HG02840 (cell line): ENCODE data around the gene WDR7.

Experiments used
- ATAC-seq: cut with Tn5 transposase; IDR thresholded peaks from one replicate; pipeline ENCODE4 v1.9.1; 2021; ENCODE audit warnings: mild to moderate bottlenecking, moderate library complexity, moderate number of reproducible peaks; ENCODE audit not compliant: unreplicated experiment, low FRiP score

The WDR7 gene

DNA sequence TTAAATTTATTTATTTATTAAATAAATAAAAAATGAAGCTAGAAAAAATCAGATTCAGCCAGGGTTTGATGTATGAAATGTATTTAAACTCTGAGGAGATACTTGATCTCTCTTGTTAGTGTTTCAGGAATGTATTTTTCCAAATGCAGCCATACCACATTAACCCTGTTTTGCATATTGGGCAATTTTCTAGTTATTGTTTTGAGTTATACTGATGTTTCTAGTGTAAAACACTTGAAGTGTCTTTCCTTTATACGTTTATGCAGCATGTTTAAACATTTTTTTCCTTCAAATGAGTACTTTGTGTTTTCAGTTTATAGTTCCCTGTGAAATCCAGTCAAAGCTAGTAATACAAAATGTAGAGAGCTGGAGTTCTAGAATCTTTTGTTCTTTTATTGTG is 69.9 kb downstream of the WDR7 start:
- no peak for ATAC-seq

DNA sequence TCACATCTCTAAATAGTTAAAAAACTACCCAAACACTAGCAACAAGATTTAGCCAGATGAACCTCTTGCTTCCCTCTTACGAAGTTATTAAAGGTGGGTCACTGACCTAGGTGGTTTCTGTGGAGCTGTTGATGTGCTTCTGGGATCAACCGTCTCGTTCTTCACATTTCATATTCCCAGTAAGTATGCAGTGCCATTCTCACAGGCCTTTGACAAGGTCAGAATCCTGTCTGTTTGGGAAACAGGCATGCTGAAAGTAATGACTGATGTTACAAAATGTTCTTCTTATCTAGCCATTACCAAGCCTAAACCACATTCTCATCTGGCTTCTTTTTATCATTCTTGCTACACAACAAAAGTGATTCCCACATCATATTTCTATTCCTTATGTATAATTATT is 70.3 kb downstream of the WDR7 start:
- ATAC-seq = no peak

DNA sequence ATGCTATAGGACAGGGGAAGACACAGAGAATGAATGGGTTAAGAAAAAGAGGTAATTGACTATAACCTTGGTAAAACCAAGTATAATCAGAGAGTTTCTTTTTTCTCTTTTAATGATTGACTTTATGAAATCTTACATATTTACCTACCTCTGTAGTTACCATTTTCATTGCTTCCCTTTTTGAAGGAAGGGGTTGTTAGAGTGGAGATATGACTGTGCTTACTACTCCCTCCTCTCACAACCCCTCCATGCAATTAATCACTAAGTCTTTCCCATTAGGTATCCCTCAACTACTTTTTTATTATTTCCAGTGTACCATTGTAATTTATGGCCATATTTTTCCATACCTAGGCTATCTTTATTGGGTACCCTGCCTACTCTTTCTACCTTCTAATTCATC is 71.4 kb downstream of the WDR7 start:
- no peak for ATAC-seq

DNA sequence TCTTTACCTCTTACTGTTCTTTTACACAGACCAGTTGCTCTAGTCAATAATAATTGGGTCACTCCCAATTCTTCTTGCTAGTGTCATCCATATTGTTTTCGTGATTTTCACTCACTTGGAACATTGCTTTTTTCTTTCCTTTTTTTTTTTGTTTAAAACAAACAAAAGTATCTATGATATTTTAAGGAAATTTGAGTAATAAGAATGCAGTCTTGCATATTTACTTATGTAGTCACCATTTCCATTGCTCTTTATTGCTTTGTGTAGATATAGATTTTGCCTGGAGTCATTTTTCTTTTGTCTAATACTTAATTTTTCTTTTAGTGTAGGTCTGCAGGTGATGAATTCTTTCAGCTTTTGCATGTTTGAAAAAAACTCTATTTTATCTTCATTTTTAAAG is 71.9 kb downstream of the WDR7 start:
- no peak for ATAC-seq

DNA sequence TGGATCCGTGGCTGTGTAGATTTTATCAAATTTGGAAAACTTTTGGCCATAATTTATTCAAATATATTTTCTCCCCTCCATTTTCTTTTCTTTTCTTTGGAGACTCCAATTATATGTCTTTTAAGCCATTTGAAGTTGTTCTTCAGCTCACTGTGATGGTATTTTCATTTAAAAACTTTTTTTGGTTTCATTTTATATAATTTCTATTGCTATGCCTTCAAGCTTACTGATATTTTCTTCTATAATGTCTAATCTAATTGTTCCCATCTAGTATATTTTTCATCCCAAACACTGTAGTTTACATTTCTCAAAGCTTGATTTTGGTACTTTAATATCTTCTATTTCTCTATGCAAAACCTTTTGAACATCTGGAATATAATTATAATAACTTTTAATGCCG is 72.5 kb downstream of the WDR7 start:
- no peak for ATAC-seq

DNA sequence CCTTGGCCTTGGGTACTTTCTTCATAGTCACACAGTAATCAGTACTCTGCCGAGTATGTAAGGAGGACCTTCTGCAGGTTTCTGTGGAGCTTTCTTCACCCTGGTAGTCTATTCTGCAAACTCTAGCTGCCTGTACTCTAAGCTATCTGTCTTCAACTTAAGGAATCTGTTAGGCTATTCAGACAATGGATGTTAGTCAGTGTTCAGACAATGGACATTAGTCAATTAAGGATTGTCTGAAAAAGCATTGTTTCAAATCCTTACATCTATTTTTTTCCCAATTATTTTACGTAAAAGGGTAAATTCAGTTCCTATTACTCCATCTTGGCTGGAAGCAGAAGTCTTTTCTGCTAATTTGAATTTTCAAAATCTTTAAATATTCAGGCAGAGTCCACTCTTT is 75.7 kb downstream of the WDR7 start:
- no peak for ATAC-seq

DNA sequence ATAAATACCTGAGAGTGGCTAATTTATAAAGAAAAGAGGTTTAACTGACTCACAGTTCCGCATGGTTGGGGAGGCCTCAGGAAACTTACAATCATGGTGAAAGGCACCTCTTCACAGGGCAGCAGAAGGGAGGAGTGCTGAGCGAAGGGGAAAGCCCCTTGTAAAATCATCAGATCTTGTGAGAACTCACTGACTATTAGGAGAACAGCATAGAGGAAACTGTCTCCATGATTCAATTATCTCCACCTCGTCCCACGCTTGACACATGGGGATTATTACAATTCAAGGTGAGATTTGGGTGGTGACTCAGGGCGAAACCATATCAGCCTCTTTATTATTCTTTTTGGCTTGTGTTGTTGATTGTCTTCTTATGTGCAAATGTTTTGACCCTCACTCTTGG is 76.2 kb downstream of the WDR7 start:
- ATAC-seq = no peak

DNA sequence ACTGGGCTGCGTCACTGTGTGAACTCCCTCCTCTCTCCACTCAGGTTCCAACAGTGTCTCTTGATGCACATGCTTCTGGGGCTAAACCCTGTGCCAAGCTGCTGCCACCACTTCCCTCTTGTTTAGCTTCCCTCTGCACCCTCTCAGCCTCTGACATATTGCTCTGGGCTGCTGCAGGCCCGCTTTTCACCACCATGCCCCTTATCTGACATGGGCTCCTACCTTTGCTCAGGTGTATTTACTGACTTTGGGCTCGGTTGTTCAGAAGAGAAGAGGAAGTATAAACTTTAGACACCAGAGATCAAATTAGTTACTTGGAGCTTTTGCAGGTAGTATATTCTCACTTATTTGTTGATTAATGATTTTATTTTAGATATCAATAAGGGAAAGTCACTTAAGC is 77.6 kb downstream of the WDR7 start:
- ATAC-seq = no peak

DNA sequence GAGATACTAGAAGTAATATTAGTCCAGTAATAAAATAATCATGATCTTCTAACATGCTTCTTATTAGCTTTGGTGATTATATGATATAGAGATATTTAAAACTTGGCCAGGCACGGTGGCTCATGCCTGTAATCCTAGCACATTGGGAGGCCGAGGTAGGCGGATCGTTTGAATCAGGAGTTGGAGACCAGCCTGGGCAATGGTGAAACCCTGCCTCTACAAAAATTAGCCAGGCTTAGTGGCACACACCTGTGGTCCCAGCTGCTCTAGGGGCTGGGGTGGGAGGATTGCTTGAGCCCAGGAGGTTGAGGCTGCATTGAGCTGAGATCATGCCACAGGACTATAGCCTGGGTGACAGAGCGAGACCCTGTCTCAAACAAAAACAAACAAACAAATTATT is 87.0 kb downstream of the WDR7 start:
- no peak for ATAC-seq

DNA sequence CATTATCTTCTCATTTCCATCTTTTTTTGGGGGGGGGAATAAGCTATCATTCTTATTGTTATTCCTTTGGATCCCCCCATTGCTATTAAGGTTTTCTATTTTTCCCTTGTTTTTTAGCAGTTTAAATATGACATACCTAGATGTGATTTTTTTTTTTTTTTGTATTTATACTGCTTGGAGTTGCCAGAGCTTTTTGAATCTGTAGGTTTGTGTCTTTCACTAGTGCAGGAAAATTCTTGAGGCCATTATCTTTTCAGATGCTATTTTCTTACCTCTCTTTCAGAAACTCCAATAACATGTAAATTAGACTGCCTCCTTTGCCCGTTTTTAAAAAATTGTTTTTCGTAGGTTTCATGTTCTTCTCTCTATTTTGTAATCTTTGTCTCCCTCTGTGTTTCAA is 88.6 kb downstream of the WDR7 start:
- no peak for ATAC-seq

DNA sequence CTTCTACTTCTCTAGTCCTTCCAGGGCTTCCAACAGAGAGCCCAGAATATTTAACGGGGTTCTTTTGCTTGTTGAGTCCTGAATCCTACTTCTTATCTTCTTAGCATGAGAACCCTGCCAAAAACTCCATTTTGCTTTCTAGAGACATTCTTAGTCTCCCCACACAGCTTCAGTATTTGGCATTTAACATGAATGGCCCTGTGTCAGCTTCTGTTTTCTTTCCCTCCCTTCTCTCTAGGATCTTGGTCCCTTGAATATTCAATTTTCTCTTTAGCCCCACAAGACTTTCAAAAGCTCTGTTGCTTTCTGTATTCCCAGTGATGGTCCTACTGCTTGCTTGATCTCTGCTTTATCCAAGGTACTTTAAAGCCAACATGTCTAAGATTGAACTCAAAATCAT is 89.5 kb downstream of the WDR7 start:
- ATAC-seq = no peak

DNA sequence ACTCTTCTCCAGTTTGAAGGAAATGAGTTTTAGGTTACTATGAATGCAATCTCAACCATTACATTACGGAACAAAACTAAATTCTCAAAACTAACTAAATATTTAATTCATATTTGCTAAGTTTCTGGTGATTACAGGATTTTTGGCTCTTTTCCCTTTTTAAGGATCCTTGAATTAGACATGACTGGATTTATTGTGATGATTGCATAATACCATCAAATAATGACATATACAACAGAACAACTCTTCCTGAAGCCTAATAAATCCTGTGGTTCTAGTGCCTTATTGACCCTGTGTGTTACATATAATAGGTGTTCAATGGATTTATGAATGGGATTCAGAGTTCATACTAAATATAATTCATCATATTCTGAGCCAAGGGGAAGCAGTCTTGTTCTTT is 90.5 kb downstream of the WDR7 start:
- no peak for ATAC-seq

DNA sequence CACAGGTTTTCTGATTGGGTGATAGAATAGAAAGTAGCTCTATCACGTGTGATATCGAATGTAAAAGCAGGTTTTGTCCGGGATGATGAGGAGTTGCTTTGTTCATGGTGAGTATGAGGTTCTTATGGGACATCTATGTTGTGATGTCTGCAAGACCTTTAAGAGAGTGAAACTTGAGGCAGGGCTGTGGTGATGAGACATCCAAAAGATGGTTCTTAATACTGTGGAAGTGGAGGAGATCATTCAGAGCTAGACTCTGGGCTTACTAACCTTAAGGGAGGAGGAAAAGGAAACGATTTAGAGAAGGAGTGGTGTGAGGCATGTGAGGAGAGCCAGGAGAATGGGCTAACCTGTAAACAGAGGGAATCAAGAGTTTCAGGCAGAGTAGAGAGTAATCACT is 92.0 kb downstream of the WDR7 start:
- no peak for ATAC-seq

DNA sequence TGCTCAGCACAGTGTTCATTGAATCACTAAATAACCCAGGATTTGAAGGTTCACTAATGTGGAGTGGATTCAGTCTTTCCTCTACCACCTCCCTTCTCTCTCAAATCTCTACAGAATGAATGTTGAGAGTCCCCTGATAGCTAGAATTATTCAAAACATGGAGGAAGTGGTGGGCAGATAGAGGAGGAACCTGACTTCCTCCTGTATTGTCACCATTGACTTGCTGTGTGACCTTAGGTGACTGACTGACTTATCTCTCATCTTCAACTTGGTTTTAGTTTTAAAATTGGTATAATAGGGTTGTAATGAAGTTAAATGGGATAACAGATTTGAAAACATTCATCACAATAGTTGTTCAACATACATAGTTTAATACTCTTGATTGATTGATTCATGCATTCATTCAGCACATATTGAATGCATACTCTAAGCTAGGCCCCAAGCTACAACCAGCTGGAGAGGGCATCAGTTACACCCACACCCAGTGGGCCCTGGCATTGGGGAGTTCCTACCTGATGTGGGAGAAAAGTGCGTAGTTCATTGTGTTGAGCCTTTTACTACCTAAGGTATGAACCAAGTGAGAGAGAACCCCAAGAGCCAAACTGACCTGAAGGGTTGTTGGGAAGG is 96.0 kb downstream of the WDR7 start:
- ATAC-seq = no peak

DNA sequence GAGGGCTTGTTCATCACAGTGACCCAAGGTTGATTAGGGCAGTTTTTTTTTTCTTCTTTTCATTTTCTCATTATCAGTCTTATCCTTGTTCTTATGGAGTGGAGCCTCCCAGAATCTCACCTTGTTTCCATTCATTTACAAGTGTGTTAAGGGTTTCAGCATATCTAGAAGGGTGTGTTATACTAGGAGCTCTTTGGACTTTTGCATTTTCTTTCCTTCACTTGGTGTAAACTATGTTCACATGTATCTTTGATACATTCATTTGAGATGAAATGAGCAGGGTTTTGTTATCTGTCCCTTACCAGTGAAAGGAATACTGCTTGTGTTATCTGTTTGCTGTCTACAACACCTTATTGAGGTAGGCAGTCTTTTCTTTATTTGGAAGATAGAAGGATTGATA is 96.7 kb downstream of the WDR7 start:
- ATAC-seq = no peak

DNA sequence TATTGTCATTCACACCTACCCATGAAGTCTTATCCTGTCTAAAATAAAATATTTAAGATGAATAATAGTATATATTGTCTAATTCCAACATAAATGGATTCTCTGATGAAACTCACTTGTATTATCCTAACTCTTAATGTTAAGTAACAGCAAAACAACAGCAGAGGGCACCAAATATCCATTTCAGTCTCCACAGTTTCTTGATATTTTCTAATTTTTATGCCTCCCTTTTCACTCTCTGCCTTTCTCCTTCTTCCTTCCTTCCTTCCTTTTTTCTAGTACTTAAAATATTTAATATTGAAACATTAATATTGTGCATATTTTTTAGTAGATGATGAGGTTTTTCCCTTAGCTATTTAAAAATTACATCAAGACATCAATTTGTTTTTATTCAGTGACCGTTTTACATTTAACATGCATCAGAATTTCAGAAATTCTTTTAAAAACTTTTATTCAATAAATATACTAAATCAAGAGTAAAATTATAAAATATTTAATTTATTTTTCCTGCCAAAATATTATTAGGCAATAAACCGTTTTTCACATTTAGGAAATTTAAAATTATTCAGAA is 97.6 kb downstream of the WDR7 start:
- ATAC-seq = no peak

DNA sequence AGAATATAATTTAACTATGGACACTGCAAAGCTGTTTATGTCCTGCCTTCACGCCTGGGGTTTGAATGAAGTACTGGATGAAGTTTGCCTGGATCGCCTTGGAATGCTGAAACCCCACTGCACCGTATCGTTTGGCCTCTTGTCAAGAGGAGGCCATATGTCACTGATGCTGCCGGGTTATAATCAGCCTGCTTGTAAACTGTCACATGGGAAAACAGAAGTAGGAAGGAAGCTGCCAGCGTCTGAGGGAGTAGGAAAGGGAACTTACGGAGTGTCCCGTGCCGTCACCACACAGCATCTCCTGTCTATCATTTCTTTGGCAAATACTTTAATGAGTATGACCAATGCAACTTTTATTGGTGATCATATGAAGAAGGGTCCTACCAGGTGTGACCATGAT is 105.8 kb downstream of the WDR7 start:
- no peak for ATAC-seq

DNA sequence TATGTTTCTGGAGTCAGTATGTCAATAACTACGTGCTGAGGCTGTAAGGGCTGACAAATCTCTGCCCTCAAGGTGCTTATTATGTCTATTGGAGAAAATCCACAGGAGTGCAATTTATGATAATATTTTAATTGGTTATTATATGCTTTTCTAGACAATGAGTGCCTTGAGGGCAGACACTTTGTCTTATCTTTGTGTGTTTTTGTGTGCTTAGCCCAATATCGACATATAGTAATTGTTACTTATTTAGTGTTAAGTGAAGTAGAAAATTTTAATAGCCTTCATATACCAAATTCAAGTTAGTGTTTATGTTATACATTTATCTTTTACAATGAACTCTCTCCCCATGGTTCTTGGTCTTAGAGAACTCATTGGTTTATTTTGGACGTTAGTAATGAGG is 118.9 kb downstream of the WDR7 start:
- no peak for ATAC-seq

DNA sequence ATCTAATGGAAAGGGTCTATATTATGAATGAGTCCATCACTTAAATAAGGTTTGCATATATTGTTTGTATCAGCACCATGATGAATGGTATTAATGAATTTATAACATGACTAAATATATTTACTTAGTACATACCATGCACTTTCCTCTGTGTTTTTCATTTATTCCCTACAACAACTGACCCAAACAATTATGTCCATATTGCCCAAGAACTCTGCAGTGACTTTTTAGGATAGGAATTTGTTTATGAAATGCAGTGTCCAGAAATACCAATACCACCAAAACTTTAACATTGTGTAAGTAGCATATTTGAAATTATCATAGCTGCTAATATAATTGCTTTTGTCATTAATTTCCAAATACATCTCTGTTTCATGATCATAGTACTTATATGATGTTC is 119.7 kb downstream of the WDR7 start:
- no peak for ATAC-seq

DNA sequence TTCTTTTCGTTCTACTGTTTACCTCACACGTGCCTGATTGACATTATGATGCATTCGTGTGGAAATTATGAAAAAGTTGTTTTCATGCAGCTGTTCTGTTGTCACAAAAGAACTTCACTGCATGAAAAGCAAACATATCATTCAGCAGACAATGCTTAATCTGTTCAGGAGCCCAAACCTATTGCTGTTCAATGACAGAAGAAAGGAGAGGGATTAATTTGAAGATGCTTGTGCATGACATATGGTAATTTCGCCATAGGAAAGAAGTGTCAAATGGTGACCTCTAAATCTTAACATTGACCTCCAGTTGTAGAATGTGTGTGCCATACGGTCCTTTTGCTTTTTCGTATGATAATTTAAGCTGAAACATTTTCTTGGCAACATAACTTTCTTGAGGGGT is 124.5 kb downstream of the WDR7 start:
- ATAC-seq = no peak

DNA sequence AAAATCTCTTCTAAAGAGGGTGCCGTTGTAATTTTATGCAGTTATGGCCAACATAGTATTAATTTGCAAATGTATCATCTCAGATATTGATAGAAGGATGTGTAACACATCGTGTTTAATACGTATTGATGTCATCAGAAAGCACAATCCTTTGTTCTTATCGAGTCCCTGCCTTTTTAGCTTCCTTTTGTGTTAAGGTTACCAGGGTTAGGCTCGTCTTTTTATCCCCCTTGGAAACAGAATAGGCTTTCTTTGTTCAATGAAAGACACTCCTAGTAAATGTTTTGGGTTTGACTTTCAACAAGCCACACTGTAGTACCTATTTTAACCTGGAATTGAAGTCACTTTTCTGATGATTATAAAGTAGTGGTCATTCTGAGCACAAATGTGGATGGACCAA is 136.2 kb downstream of the WDR7 start:
- no peak for ATAC-seq

DNA sequence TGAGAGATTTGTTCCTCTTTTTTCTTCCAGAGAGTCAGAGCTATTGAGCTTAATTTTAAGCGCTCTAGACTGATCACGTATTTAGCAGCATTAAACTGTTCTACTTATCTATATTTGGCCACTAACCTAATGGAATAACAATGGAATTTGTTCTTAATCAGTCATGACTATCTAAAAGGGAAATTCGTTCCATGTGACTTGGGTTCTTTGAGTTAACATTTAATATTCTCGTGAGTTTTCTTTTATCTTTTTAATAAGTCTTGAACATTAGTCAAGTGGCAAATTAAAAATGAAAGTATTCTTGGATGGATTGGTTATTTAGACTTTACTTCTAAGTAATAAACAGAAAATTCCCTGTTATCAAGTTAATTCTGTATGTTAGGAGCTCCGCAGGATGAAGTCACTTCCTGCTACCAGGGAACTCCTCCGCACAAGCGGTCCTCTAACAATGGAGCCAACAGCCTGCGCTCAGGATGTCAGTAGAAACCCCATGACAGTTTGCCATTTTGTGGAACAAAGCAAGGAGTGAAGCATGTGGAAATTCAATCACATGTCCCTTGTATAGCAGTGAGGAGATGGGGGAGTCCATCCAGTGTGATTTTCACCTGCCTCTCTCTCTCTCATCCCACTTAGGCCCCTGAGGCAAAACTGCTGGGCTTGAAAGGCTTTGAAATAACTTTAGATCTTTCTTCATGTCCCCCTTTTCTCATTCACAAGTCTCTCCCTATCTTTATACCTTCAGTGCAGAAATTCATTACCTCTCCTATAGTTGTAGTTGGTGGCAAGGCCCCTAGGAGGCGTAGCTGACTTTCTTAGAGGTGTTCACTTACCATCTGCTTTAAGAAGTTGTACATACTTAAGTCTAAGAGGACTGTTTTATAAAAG is 138.1 kb downstream of the WDR7 start:
- no peak for ATAC-seq
